Fibroblast of lung (primary cell): ENCODE measurements around the gene VWA3B. TPM values are rescaled to one million over a fixed set of nuclear protein-coding genes. Genes with fewer than 3 reads are reported as not detected.

Experiments used
- DNase-seq, 2 donors: peaks; one replicate each; pipeline versions ENCODE4 v3.0.0 to v3.0.0-alpha.2; 2010; ENCODE audit warnings: low read depth in 2 of 2
- H2AFZ ChIP-seq: 2 replicates; pipeline ENCODE4 v1.5.1; 2012; ENCODE audit warnings: low read length, control low read depth, inconsistent platforms
- H3K27ac ChIP-seq: 2 replicates; pipeline ENCODE4 v1.5.1; 2011; ENCODE audit warnings: low read length, control low read depth; ENCODE audit not compliant: insufficient read depth
- H3K27me3 ChIP-seq: 2 replicates; pipeline ENCODE4 v1.5.1; 2011; ENCODE audit warnings: mild to moderate bottlenecking, low read length; ENCODE audit not compliant: control insufficient read depth, insufficient read depth
- H3K36me3 ChIP-seq: 2 replicates; pipeline ENCODE4 v1.5.1; 2011; ENCODE audit warnings: low read length; ENCODE audit not compliant: control insufficient read depth, insufficient read depth
- H3K4me1 ChIP-seq: 2 replicates; pipeline ENCODE4 v1.5.1; 2011; ENCODE audit warnings: low read length; ENCODE audit not compliant: control insufficient read depth, insufficient read depth; ENCODE audit errors: extremely low read depth
- H3K4me2 ChIP-seq: 2 replicates; pipeline ENCODE4 v1.5.1; 2011; ENCODE audit warnings: low read length, control low read depth; ENCODE audit not compliant: insufficient read depth; ENCODE audit errors: extremely low read depth
- H3K4me3 ChIP-seq, 4 experiments: fragments of 200-600 bp in 1 of 4; sonication (generic) in 1 of 4; replicated peaks in 1 of 4; 2 replicates each; pipeline ENCODE4 v1.5.1; 2011 to 2016; ENCODE audit warnings: low read length in 4 of 4, low read depth in 3 of 4, mild to moderate bottlenecking in 3 of 4, control low read depth in 2 of 4, inconsistent platforms in 1 of 4, mixed read lengths in 1 of 4; ENCODE audit not compliant: insufficient read depth in 1 of 4; ENCODE audit errors: control extremely low read depth in 1 of 4
- H3K79me2 ChIP-seq: 2 replicates; pipeline ENCODE4 v1.5.1; 2012; ENCODE audit warnings: mild to moderate bottlenecking, low read length, inconsistent platforms; ENCODE audit not compliant: control insufficient read depth, insufficient read depth
- H3K9ac ChIP-seq: 2 replicates; pipeline ENCODE4 v1.5.1; 2011; ENCODE audit warnings: mild to moderate bottlenecking, low read length, control low read depth; ENCODE audit not compliant: insufficient read depth
- H3K9me3 ChIP-seq: 2 replicates; pipeline ENCODE4 v1.5.1; 2012; ENCODE audit warnings: low read depth, low read length; ENCODE audit not compliant: control insufficient read depth, insufficient read depth
- H4K20me1 ChIP-seq: 2 replicates; pipeline ENCODE4 v1.5.1; 2011; ENCODE audit warnings: low read length; ENCODE audit not compliant: control insufficient read depth, insufficient read depth; ENCODE audit errors: extremely low read depth
- EZH2 ChIP-seq: IDR thresholded peaks from 2 replicates; pipeline ENCODE4 v1.5.1; 2012; ENCODE audit warnings: low read length, control low read depth, mild to moderate bottlenecking; ENCODE audit errors: missing control alignments
- polyA plus RNA-seq, 2 donors: library from polyadenylated mRNA; depleted of rRNA in 1 of 2; stranded (reverse) in 1 of 2; unstranded in 1 of 2; fragments of >200 nt; gene quantifications; 2 replicates each; pipeline ENCODE4 v1.2.1, GENCODE V29; 2011 to 2012; ENCODE audit warnings: missing spikeins in 1 of 2
- total RNA-seq: library from RNA; depleted of rRNA; stranded (reverse); fragments of >200 nt; gene quantifications from 2 replicates; pipeline ENCODE4 v1.2.1, GENCODE V29; 2014
- TF ChIP-seq, protein P1 (sequence below), 2 donors: IDR thresholded peaks in 1 of 2; conservative IDR thresholded peaks in 1 of 2; 1 replicate in 1 of 2; 2 replicates in 1 of 2; pipeline ENCODE4 v1.5.1; 2011 to 2012; ENCODE audit warnings: low read length in 2 of 2, control low read depth in 1 of 2, inconsistent platforms in 1 of 2, low read depth in 1 of 2, mild to moderate bottlenecking in 1 of 2

The VWA3B gene
- total and polyA plus RNA-seq, 2 donors (not counting 1 experiment from before 2014, with no cell fraction given): 0.17 TPM; not detected in 1

DNA sequence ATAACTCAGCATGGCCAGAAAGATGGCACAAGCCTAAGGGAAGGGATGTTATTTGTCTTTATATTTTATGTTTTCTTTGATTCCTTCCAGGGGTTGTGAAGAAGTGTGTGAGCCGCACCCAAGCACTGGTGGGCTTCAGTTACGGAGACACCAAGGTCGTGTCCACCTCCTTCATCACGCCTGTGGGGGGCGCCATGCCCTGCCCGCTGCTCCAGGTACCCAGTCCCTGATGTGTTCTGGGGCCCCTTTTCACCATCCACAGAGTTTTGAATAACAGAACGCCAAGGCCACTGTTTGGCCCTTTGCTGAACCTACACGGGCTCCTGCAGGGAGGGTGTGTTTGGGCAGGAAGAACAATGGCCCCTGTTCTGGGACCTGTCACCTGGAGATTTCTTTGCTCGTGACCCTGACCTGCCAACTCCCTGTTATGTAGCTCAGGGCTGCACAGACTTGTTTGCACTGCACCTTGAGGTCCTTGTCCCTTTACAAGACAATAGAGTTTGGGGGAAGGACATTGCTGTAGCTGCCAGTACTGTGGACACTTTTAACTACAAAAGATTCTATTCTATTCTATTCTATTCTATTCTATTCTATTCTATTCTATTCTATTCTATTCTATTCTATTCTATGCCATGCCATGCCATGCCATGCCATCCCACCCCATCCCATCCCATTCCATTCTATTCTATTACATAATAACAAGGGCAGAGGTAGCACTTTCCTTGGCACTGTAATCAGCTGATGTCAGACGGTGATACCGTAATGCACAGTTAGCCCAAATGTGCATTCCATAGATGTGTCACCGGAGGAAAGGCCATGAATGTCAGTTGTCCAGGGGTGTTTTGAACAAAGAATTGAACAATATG is 211.1 kb downstream of the VWA3B start:
- Histone ChIP-seq H3K9ac (no peak overlapping the region), H3K4me3 (no peak overlapping the region), H3K4me1 (no peaks in the 10 kb centered on the region), H3K9me3 (no peaks in the 10 kb centered on the region), H3K4me2 (no peak overlapping the region), H3K27ac (no peak overlapping the region), H4K20me1 (no peaks in the 10 kb centered on the region), H3K27me3 (peaks cover 3% of the 10 kb centered on the region), H3K36me3 (no peaks in the 10 kb centered on the region), H2AFZ (no peak overlapping the region), H3K79me2 (no peaks in the 10 kb centered on the region)
- TF ChIP-seq EZH2: no peak
- TF ChIP-seq, protein P1, sequence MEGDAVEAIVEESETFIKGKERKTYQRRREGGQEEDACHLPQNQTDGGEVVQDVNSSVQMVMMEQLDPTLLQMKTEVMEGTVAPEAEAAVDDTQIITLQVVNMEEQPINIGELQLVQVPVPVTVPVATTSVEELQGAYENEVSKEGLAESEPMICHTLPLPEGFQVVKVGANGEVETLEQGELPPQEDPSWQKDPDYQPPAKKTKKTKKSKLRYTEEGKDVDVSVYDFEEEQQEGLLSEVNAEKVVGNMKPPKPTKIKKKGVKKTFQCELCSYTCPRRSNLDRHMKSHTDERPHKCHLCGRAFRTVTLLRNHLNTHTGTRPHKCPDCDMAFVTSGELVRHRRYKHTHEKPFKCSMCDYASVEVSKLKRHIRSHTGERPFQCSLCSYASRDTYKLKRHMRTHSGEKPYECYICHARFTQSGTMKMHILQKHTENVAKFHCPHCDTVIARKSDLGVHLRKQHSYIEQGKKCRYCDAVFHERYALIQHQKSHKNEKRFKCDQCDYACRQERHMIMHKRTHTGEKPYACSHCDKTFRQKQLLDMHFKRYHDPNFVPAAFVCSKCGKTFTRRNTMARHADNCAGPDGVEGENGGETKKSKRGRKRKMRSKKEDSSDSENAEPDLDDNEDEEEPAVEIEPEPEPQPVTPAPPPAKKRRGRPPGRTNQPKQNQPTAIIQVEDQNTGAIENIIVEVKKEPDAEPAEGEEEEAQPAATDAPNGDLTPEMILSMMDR (conservative IDR thresholded peaks at IDR 0.05 in 1 of 2, IDR thresholded peaks at IDR 0.05 in 1 of 2; ENCODE audit: low read depth in 1 of 2, low read length in 2 of 2): no peak
- no peak for DNase-seq

DNA sequence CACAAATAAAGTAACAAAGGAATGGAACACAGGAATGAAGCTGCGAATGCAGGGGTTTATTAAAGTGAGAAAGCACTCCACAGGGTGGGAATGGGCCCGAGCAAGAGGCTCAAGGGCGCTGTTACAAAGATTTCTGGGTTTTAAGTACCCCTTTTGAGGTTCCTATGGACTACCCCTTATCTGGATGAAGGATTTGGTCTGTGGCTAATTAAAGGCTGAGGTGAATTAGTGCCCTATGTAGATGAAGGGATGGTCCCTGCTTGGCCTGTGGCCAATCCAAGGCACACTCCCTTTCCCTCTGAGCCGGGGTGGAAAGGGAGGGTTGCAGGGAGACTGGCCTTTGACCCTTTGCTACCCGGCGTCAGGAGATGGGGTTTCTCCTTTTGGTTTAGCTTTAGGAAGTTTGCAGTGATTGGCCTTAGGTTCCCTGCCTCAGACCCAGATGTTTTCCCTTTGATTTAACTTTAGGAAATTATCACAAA is 211.8 kb downstream of the VWA3B start:
- peaks cover 3% of the 10 kb centered on the region for H3K27me3 ChIP-seq
- H3K4me3 ChIP-seq: no peak overlapping the region
- no peak for TF ChIP-seq EZH2
- TF ChIP-seq, protein P1 (conservative IDR thresholded peaks at IDR 0.05 in 1 of 2, IDR thresholded peaks at IDR 0.05 in 1 of 2; ENCODE audit: low read depth in 1 of 2, low read length in 2 of 2): no peak
- H4K20me1 ChIP-seq: no peaks in the 10 kb centered on the region
- H3K79me2 ChIP-seq: no peaks in the 10 kb centered on the region
- no peaks in the 10 kb centered on the region for H3K36me3 ChIP-seq
- no peak overlapping the region for H3K9ac ChIP-seq
- no peaks in the 10 kb centered on the region for H3K9me3 ChIP-seq
- H3K4me2 ChIP-seq: no peak overlapping the region
- H3K4me1 ChIP-seq: no peaks in the 10 kb centered on the region
- DNase-seq: no peak
- no peak overlapping the region for H3K27ac ChIP-seq
- no peak overlapping the region for H2AFZ ChIP-seq

DNA sequence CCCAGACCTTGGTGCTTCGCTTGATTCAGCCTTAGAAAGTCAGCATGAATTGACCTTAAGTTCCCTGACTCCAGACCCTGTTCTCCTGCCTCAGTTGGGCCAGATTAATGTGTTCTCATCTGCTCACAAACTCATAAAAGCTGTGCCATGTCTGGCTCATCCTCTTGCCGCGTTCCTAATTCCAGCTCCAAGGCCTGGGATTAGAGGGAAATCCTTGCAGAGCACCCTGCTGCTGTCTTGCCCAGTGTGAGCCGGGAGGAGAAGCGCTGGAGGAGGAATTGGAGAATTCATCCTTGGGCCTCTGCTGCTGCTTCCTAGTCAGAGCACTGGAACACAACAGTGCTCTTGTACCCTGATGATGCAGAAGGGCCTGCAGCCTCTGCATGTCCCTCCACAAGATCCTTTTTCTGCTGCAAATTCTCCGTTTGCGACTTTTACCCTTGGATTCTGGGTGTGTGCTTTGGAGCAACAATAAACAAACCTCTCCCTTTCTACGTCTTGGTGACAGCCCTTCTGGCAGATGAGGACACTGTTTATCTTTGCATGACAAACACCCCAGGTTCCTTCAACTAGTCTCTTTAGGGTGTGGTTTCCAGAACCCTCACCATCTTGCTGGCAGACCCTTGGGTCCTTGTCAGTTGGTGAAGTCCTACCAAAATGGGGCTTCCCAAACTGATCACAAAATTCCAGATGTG is 212.4 kb downstream of the VWA3B start:
- Histone ChIP-seq H3K36me3 (no peaks in the 10 kb centered on the region), H3K4me1 (no peaks in the 10 kb centered on the region), H3K9me3 (no peaks in the 10 kb centered on the region), H4K20me1 (no peaks in the 10 kb centered on the region), H3K4me2 (no peak overlapping the region), H3K27ac (no peak overlapping the region), H3K4me3 (no peak overlapping the region), H3K27me3 (peaks cover 3% of the 10 kb centered on the region), H3K79me2 (no peaks in the 10 kb centered on the region), H2AFZ (no peak overlapping the region), H3K9ac (no peak overlapping the region)
- DNase-seq: no peak
- TF ChIP-seq, protein P1 (conservative IDR thresholded peaks at IDR 0.05 in 1 of 2, IDR thresholded peaks at IDR 0.05 in 1 of 2; ENCODE audit: low read depth in 1 of 2, low read length in 2 of 2): no peak
- no peak for TF ChIP-seq EZH2
